HG03457 (cell line): ENCODE measurements around the gene RNF4.
"Not testable (repeated sequence)": the region's sequence is repeated elsewhere in the genome, so short reads cannot be mapped to it uniquely, and the experiment has no call there.

Source experiments
- ATAC-seq: cut with Tn5 transposase; IDR thresholded peaks from one replicate; pipeline ENCODE4 v1.9.1; 2021; ENCODE audit warnings: moderate number of reproducible peaks; ENCODE audit not compliant: unreplicated experiment

The RNF4 gene, protein sequence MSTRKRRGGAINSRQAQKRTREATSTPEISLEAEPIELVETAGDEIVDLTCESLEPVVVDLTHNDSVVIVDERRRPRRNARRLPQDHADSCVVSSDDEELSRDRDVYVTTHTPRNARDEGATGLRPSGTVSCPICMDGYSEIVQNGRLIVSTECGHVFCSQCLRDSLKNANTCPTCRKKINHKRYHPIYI

GRCh38 chr4:2468456-2469191 is at the start of gene RNF4:
Gene RNF4, plus strand, starts transcription at chr4:2469106. Its CDS starts 21,388 bp downstream, at chr4:2490494.
- ATAC-seq: peak; percentile 65

DNA sequence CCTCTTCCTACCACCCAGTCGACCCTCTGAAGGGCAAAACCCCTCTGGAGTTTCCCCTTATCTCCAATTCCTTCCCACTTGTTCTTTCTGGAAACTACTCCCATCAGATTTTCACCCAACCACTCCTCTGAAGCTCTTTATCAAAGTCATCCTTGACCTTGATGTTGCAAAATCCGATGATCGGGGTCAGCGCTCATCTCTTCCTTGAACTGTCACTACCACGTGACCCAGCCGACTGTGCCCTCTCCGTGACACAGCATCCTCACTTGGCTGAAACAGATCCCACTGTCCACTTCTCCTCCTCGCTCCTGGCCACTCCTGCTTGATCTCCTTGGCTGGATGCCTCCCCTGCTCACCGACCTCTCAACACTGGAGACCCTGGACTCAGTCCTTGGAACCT is 49.1 kb upstream of the RNF4 start:
- no peak for ATAC-seq

- no peak for ATAC-seq
Measured at GRCh38 chr4:2421928-2422327, 47.0 kb upstream of the RNF4 start.

DNA sequence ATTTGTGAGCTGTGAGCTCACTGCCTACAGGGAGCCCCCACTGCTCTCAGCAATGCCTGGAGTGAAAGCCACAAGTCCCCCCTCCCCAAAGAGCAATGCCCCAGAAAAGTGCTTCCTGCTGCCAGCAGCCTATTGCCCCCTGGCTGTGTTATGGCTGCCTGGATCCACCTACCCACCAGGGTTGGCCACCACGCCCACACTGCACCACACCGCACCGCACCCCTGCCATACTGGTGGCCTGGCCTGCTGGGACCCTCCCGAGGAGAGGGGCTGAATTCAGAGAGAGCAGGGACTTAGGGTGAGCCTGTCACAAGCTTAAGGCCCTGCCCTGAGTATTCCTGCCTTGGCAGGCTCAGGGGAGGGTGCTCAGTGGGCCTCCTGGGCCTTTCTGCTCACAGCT is 45.8 kb upstream of the RNF4 start:
- ATAC-seq: no peak

DNA sequence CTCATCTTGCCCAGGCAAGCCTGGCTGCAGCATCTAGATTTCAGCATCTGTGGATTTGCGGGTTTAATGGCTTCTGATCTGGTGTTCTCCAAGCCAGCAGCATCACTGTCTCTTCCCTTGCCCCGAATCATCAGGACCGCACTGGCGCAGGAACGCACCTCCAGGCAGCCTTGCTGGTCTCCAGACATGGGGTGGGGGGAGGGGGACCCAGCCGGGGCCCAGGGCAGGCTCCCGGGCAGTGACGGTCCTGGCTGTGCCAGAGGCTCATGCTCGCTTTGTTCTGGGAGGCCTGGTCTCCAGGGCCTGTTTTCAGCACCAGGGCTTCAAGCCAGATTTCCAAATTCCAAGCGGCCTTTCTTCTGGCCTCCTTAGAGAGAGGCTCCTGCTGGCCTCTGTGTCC is 45.2 kb upstream of the RNF4 start:
- ATAC-seq: no peak

DNA sequence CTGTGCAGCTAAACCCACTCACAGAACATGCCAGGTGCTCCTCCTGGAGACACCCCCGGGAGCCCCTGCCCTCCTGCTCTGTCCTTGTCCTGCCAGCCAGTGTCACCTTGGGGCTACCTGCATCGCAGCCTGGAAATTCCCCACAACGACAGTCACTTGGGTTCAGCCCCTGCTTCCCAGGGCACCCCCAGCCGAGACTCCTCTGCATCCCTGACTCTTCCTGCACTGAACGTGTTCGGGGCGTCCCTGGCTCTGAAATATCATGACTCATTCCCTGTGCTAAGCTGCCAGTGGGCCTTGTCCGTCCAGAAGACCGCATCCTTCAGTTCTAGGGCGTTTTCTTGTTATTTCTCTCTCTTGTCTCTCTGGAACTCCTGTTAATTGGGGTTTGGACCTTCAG is 44.3 kb upstream of the RNF4 start:
- no peak for ATAC-seq

GRCh38 chr4:2425386-2426068 is 43.4 kb upstream of the RNF4 start:
- ATAC-seq: no peak

DNA sequence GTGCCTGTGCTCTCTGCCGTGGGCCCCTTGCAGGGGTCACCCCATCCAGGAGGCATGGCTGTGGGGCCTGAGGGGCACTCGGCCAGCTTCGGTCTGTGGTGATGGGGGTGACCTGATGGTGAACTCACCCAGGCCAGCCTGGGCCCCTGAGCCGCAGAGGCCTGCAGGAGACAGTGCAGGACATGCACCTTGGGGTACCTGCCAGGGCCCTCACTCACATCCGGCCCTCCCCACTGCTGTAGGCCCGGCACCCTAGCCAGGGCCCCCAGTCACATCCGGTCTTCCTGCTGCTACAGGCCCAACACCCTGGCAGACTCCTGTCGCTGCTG is 42.9 kb upstream of the RNF4 start:
- no peak for ATAC-seq

DNA sequence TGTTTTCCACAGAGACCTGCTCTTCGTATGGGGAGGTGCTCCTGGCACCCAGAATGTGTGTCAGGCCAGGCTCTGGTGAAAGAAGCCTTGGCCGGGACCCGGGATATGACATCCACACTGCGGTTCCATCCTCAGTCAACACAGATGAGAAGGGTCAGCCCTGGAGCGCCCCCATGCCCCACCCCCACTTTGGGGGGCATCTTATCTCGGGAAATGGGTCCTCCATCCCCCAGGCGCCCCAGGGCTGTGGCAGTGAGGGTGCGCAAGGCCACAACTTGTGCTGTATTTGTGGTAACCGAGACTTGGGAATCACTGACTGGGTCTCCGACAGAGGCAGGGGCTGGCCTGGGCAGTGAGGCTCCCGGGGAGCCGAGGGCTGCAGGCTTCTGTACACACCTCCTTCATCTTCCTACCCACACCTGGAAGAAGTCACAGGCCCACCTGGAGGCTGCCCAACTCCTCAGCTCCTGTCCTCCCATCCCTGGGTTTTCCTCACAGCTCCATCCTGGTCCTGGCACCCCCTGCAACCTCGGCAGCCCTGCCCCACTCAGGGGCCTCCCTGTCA is 42.1 kb upstream of the RNF4 start:
- no peak for ATAC-seq

DNA sequence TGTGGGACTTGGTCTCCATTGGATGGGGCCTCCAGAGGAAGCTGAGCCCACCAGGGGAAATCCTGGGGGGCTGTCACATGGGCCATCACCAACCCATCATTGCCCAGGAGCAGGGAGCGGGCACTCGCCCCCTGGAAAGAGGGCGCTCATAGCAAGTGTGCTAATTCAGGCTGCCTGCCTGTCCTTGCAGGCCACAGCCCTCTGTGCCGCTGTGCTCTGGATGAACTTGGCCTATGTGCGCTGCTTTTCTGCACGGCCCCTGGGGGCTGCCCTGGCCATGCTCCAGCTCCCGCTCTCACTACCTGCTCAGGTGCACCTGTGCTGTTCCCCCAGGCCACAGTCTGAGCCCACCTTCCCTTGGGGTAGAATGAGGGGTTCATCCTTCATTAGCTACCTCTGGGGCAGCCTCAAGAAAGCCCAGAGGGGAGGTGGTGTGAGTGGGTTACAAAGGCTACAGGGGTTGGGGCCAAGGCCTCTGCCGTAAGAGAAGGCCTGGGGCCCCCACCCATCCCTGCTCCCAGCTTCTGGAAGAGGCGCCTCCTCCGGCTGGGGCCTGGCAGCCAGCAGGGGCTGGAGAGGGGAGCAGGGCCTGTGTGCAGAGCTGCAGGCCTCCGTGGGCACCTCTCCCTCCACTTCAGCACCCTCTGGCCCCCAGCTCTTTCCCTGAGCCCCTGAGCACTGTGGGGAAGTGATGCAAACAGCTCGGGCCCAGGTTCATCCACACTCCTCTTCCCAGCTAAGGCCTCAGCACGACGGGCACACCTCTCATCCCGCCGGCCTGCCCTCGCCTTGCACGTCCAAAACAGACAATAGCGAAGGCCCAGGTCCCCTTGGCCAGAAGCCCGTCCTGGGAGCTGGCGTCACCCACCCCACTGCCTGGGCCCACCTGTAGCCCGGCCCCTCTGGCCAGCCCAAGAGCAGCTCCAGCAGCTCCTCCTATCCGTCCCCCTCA is 41.2 kb upstream of the RNF4 start:
- no peak for ATAC-seq

- ATAC-seq: no peak
Measured at GRCh38 chr4:2428496-2429213, 40.3 kb upstream of the RNF4 start.

DNA sequence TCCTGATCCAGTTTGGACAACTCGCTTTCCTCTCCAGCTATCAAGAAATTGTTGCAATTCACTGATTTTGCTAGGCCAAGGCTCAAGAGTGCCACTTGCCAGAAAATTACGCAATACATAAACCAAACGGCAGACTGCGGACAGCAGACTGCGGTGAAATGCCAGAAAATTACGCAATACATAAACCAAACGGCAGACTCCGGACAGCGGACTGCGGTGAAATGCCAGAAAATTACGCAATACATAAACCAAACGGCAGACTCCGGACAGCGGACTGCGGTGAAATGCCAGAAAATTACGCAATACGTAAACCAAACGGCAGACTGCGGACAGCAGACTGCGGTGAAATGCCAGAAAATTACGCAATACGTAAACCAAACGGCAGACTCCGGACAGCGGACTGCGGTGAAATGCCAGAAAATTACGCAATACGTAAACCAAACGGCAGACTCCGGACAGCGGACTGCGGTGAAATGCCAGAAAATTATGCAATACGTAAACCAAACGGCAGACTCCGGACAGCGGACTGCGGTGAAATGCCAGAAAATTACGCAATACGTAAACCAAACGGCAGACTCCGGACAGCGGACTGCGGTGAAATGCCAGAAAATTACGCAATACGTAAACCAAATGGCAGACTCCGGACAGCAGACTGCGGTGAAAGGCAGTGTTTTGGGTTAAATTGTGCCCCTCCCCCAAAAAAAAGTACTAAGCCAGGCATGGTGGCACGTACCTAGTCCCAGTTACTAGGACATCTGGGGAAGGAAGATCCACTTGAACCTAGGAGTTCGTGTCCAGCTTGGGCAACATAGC is 38.8 kb upstream of the RNF4 start:
- not testable (repeated sequence) for ATAC-seq

GRCh38 chr4:2432004-2432403 is 36.9 kb upstream of the RNF4 start:
- no peak for ATAC-seq

GRCh38 chr4:2432991-2433530 is 35.8 kb upstream of the RNF4 start:
- no peak for ATAC-seq

DNA sequence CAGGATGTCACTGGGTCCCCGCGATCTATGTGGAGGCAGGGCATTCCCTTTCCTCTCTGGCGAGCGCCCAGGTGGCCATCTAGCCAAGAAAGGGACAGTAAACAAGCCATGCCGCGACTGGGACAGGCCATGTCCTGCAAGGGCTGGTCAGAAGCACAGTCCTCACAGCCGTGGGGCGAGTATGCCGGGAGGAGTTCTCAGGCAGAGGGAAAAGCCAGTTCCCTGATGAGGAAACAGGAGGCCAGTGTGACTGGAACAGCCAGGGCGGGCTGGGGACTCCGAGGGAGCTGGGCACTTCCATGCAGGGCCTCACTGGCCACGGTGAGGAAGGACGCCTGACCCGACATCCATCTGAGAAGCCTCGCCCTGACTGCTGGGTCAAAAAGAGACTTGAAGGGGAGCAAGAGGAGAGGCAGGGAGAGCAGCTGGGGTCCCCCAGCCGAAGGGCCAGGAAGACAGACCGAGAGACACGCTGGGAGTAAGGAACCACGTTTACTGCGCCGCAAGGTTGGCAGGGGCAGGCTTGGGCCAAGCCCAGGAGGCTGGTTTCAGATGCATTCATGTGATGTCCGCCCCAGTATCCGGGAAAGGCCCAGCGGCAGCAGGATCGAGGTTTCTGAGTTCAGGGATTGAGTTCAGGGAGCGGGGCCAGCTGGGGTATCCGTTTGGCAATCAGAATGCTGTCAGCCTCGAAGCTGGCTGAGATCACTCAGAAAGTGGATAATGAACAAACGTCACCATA is 35.1 kb upstream of the RNF4 start:
- ATAC-seq: no peak

- no peak for ATAC-seq
Measured at GRCh38 chr4:2434420-2434819, 34.5 kb upstream of the RNF4 start.

- no peak for ATAC-seq
Measured at GRCh38 chr4:2436301-2436700, 32.6 kb upstream of the RNF4 start.

GRCh38 chr4:2436761-2437474 is 32.0 kb upstream of the RNF4 start:
- ATAC-seq: no peak
